WI38 (cell line): ENCODE data around the gene ATXN7.

Experiments
- H3K4me3 ChIP-seq: 2 replicates; pipeline ENCODE4 v1.5.1; 2011; ENCODE audit warnings: low read depth, mild to moderate bottlenecking, control low read depth, low read length
- TF ChIP-seq, protein P1 (sequence below): IDR thresholded peaks from 2 replicates; pipeline ENCODE4 v1.5.1; 2012; ENCODE audit warnings: low read depth, mild to moderate bottlenecking, control low read depth, low read length

ATXN7 gene

DNA sequence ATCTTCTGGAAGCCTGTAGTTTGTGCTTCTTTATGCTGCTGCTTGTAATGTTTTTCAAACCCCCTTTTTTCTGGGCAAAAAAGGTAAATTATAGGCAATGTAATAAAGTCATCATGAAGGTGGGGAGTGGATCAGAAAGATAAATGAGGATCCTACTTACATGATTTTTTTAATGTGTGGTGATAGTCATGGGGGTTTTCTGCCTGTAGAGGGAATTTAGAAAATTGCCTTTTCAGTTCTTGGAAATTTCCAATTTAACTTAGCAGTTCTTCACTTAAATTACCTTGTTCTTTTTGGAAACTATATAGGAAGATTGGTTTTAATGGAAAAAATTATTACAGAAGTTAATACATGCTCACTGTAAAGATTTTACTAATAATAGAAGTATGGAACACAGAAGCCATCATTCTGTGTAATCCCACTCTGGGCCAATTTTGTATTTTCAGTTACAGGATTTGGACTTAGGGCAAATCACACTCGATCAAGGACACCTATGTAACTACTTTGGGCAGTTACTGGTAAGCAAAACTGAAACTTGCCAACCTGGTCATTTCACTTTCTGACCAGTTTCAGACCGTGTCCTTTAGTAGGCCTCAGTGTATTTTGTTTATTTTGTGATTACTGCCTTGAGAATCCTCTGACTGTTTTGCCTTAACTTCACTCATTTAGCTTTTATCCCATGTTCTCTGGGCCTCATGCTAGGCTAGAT is 59.0 kb downstream of the ATXN7 start:
- TF ChIP-seq, protein P1, sequence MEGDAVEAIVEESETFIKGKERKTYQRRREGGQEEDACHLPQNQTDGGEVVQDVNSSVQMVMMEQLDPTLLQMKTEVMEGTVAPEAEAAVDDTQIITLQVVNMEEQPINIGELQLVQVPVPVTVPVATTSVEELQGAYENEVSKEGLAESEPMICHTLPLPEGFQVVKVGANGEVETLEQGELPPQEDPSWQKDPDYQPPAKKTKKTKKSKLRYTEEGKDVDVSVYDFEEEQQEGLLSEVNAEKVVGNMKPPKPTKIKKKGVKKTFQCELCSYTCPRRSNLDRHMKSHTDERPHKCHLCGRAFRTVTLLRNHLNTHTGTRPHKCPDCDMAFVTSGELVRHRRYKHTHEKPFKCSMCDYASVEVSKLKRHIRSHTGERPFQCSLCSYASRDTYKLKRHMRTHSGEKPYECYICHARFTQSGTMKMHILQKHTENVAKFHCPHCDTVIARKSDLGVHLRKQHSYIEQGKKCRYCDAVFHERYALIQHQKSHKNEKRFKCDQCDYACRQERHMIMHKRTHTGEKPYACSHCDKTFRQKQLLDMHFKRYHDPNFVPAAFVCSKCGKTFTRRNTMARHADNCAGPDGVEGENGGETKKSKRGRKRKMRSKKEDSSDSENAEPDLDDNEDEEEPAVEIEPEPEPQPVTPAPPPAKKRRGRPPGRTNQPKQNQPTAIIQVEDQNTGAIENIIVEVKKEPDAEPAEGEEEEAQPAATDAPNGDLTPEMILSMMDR, result no peak
- H3K4me3 ChIP-seq, result no peak overlapping the region

DNA sequence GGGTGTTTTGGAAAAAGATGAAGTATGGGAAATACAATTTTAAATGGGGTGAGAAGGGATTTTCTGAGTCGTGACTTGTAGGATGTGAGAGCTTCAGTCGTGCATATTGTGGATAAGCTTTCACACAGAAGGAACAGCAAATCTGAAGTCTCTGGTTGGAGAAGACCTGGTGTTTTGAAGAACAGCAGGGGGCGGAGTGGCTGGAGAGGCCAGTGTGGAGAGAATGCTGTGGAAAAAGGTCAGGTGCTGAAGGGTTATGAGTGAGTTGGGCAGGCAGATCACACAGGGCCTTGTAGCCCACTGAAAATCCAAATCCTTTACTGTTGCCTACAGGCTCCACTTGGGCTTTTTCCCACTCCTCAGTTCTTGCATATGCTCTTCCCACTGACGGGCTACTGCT is 62.6 kb downstream of the ATXN7 start:
- TF ChIP-seq, protein P1, result no peak
- H3K4me3 ChIP-seq, result no peak overlapping the region

DNA sequence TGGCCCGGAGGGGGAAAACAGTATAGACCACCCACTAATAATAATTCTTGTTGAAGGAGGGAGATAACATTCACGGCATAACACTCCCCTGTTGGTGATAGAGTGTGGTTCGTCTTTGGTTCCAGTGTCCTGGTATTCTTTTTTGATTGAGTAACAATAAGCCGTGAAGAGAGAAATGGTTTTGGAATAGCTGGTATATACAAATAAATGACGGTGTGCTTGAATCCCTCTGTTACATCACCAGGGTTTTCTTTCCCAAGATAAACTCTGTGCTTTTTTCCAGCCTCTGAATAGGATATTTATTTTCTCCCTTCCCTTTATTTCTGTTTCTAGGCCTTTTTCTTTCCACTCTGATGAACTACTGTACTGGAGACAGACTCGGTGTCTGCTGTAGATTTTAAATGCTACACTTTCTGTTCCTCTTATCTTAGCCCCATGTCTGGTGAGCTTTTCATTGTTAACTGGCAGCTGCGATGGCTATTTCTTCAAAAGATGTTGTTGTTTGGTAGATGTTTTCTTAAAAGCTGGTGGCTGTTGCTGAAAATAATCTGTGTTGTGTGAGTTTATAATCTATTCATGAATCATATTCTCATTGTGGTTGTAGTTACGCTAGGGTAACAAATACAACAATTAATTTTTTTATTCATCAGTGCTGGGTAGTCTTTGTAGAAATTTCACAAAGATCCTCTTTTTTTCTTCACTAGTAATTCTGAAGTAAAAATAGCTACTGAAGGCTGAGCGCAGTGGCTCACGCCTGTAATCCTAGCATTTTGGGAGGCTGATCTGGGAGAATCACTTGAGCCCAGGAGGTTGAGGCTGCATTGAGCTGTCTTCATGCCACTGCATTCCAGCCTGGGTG is 64.0 kb downstream of the ATXN7 start:
- TF ChIP-seq, protein P1, result no peak
- H3K4me3 ChIP-seq, result no peak overlapping the region

DNA sequence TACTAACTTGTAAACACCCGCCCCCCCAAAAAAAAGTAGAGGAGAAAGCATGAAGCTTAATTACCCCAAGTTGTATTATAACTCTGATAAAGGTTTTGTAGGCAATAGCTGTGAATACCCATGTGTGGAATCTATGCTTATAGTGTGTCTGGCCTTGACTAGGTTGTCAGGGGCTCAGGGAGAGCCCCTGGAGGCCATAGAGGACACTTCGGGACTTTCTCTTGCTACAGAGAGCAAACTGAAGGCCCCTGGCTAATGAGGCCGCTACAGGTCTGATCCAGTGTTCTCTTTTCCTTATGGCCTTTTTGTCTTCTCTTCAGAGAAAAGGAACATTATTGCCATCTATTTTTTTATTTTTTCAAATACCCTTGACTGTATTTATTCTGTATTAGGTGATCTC is 67.6 kb downstream of the ATXN7 start:
- H3K4me3 ChIP-seq, result no peak overlapping the region
- TF ChIP-seq, protein P1, result no peak

DNA sequence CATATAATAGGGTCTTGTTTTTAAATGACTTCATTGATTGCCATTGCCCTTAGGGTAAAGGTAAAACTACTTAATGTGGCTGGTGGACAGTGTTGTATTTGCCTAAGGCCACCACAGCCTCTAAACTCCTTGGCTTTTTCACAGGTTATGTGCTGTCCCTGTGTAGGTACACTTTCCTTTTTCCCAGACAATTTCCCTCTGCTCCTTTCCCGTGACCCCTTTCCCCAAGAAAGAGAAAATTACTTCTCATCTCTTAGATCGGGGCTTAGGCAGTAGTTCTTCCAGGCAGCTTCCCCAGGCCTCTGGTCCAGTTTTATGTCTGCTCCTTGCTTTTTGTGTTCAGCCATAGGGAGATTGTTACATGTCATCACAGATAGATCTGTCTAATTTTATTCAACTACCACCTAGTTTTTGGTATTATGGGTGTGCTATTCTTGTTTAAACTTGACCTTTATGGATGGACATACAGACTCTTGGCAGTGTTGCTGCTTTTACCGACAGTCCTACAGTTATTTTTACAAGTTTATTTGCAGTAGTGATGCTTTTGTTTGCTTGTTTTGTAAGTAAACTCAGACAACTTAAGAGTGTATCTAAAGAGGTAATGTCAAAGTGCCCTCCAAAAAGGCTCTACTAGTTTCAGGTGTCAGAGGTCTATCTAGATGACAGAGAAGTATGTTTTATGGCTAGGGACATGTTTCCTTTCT is 69.0 kb downstream of the ATXN7 start:
- TF ChIP-seq, protein P1, result no peak
- H3K4me3 ChIP-seq, result no peak overlapping the region

DNA sequence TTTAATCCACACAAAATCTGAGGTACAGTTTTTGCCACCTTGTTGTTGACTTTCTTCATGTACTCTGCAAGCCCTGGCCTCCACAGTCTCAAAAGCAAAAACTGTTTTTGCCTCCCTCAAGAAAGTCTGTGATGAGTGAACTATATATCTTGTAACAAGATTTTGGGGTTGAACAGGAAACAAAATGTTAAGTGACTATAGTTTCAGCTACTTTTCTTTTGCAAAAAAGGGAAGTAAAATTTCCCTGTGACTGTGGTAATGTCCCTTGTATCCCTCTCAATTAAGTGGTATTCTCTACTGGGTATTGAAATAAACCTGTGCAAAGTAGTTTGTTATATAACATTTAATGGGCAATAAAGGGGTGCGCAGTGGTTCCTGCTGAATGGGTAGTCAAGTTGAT is 69.8 kb downstream of the ATXN7 start:
- H3K4me3 ChIP-seq, result no peak overlapping the region
- TF ChIP-seq, protein P1, result no peak
